VCaP (cell line): Measurements from ENCODE around the gene TUBB4A.
A peak's percentile ranks its signal among the peaks of the same experiment; 100 is the strongest.

Experiments
- H3K27ac ChIP-seq: fragments of 450-650 bp; 2 replicates; pipeline ENCODE4 v1.5.1; 2017
- CTCF ChIP-seq: fragments of 450-650 bp; conservative IDR thresholded peaks from 2 replicates; pipeline ENCODE4 v1.5.1; 2017; ENCODE audit warnings: mild to moderate bottlenecking, moderate library complexity

Gene TUBB4A

DNA sequence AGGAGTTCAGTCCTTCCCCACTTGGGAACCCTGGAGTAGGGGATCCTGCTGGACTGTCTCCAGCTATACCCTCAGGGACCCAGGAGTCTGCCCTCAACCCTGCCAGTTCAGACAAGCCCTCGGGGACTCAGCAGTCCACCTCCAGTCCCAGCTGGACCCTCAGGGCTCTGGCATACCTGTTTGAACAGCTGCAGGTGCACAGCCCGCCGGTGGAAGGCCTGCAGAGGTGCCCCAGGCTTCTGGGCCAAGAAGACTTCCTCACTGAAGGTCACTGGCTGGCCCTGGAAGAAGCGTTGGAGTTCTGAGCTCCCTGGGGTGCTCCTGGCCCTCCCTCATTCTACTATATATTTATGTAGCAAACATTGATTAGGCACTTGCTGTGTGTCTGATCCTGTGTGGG is 29.4 kb downstream of the TUBB4A start:
- no peak overlapping the region for H3K27ac ChIP-seq
- TF ChIP-seq CTCF, result no peak

DNA sequence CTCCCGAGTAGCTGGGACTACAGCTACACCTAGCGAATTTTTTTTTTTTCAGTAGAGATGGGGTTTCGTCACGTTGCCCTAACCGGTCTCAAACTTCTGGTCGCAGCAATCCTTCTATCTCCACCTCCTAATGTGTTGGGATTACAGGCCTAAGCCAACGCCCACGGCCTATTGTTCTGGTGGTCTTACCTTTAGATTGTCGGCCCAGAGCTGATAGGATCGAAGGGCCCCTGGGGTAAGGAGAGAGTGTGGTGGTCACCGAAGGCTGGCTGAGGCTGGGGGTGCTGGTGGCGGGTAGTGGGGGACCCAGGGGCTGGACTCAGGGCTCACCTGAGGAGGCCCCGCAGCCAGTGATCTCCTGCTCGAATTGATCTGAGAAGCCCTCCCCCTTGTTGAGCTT is 31.0 kb downstream of the TUBB4A start:
- no peak overlapping the region for H3K27ac ChIP-seq
- no peak for TF ChIP-seq CTCF

DNA sequence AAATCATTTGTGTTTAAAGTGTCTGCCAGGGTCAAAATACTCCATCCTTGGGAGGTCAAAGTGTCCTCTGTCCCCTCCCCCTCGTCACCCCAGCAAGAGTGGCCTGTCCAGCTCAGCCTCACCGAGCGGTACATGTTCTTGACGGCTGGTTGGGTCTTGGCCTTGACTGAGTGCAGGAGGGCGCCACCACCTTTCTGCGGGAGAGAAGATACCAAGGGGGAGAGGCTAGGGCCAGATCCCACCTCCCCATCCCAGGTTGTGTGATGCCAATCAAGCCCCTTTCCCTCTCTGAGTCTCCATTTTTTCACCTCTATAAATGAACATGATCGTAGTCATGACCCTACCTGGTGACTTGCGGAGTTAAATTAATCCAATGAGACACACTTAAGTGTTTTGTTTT is 31.9 kb downstream of the TUBB4A start:
- TF ChIP-seq CTCF, result no peak
- H3K27ac ChIP-seq, result no peak overlapping the region

DNA sequence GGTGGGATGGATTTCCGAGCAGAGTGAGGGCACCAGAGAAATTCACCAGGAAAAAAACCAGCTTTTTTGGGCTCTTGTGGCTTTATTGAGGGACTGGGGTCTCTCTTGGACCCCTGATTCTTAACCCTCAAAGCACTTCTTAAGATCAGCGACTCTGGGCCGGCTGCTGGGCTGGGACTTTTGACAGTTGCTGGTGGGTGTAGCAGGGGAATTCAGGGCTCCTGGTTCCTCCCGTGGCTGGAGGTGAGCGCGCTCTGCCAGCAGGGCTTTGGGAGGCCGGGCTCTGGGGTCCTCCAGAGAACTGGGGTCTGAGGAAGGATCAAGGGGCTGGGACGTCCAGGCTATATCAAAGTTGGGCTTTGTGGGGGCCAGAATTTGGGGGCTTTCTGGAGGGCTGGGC is 34.7 kb downstream of the TUBB4A start:
- no peak overlapping the region for H3K27ac ChIP-seq
- no peak for TF ChIP-seq CTCF

DNA sequence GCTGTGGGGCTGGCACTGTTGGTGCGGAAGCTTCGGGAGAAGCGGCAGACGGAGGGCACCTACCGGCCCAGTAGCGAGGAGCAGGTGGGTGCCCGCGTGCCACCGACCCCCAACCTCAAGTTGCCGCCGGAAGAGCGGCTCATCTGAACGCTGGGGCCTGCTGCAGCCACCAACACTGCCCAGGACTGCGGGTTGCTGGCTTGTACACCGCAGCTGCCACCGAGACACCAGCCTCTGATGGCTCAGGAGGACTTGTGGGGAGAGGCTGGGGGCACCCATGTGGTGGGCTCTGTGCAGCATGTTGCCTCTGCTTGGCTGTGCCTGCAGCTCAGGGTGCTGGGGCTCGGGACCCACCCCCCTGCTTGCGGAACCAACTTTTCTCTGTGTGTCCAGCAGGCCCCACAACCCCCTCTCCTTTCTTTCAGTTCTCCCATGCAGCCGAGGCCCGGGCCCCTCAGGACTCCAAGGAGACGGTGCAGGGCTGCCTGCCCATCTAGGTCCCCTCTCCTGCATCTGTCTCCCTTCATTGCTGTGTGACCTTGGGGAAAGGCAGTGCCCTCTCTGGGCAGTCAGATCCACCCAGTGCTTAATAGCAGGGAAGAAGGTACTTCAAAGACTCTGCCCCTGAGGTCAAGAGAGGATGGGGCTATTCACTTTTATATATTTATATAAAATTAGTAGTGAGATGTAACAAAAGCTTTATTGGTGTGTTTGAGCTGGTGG is 35.4 kb downstream of the TUBB4A start:
- no peak overlapping the region for H3K27ac ChIP-seq
- no peak for TF ChIP-seq CTCF

- no peak overlapping the region for H3K27ac ChIP-seq
- no peak for TF ChIP-seq CTCF
Measured at GRCh38 chr19:6465663-6466062, 36.4 kb downstream of the TUBB4A start.

- no peak for TF ChIP-seq CTCF
- H3K27ac ChIP-seq, result peak overlapping the region; percentile 81
Measured at GRCh38 chr19:6465006-6465405, 37.1 kb downstream of the TUBB4A start.
